GM12865 (cell line): ENCODE results near the gene CLBA1.

Experiments used
- DNase-seq: peaks from one replicate; pipeline ENCODE4 v3.0.0; 2010; ENCODE audit warnings: low read depth
- H3K4me3 ChIP-seq: 2 replicates; pipeline ENCODE4 v1.5.1; 2011; ENCODE audit warnings: mild to moderate bottlenecking, low read depth, low read length, control low read depth
- TF ChIP-seq, protein P1 (sequence below): IDR thresholded peaks from 2 replicates; pipeline ENCODE4 v1.5.1; 2011; ENCODE audit warnings: low read length, control low read depth, low read depth, inconsistent platforms; ENCODE audit not compliant: insufficient read depth; ENCODE audit errors: missing control alignments

The CLBA1 gene

DNA sequence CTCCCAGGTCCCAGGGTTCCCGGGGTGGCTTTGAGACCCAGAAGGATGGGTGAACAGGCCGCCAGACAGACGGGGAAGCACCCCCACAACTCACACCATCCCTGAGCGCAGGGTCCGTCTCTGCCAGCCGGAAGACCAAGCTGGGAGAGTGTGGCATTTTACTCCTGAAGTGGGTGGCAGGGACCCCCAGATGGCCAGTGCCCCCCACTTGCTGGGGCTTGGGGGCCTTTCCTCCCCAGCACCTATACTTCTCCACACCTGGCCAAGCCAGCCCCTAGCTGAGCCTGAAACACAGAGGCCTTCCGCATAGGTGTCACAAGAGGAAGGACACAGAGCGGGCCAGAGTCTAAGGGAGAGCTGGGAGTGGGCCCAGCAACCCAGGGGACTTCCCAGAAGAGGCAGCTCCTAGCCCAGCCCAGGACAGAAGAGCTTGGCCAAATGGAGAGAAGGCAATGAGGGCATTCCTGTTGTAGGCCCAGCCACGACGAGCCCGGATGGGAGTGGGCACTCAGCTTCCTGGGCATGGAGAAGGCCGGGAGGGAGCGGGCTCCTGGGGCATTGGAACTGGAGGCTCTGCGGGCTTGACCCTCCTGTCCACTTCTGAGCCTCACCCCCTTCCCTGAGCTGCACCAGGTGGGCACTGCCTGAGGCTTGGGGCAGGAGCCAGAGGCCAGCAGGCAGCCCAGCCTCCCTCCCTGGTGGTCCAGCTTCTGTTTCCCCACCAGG, 10.8 kb upstream of the CLBA1 start:
- TF ChIP-seq, protein P1, sequence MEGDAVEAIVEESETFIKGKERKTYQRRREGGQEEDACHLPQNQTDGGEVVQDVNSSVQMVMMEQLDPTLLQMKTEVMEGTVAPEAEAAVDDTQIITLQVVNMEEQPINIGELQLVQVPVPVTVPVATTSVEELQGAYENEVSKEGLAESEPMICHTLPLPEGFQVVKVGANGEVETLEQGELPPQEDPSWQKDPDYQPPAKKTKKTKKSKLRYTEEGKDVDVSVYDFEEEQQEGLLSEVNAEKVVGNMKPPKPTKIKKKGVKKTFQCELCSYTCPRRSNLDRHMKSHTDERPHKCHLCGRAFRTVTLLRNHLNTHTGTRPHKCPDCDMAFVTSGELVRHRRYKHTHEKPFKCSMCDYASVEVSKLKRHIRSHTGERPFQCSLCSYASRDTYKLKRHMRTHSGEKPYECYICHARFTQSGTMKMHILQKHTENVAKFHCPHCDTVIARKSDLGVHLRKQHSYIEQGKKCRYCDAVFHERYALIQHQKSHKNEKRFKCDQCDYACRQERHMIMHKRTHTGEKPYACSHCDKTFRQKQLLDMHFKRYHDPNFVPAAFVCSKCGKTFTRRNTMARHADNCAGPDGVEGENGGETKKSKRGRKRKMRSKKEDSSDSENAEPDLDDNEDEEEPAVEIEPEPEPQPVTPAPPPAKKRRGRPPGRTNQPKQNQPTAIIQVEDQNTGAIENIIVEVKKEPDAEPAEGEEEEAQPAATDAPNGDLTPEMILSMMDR: no peak

DNA sequence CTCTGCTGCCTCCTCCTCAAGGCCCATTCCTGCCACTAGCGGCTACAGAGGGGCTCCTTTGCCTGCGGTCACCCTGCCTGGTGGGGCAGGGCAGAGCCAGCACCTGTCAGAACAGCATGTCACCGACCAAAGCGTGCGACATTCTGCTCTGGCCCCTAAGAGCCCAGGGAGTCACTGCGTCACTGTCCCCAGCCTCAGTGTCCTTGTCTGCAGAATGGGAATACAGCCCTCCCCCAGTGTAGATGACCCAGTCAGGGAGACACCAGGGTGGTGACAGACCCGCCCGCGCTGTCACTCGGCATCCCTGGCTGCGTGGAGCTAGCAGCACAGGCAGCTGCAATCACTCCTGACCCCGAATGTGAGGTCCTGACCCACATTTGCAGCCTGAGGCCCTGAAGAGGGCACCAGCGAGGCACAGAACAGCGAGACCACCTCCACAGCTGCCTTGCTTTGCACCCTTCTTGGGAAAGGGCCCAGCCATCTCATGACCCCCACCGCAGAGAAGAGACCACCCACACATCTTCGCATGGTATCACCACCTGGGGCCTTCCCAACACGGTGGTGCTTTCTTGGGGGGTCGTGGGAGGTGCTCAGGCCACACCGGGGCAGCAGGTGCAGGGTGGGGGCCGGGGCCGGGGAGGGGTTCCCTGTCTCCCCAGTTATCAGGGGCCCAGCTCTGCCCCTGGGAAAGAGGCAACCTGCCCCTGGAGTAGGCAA, 9.9 kb upstream of the CLBA1 start:
- no peak overlapping the region for H3K4me3 ChIP-seq
- TF ChIP-seq, protein P1: peak; percentile 30
- peak; percentile 38 for DNase-seq

More for the DNA sequence above, 10.8 kb upstream of the CLBA1 start:
- no peak overlapping the region for H3K4me3 ChIP-seq
- no peak for DNase-seq

DNA sequence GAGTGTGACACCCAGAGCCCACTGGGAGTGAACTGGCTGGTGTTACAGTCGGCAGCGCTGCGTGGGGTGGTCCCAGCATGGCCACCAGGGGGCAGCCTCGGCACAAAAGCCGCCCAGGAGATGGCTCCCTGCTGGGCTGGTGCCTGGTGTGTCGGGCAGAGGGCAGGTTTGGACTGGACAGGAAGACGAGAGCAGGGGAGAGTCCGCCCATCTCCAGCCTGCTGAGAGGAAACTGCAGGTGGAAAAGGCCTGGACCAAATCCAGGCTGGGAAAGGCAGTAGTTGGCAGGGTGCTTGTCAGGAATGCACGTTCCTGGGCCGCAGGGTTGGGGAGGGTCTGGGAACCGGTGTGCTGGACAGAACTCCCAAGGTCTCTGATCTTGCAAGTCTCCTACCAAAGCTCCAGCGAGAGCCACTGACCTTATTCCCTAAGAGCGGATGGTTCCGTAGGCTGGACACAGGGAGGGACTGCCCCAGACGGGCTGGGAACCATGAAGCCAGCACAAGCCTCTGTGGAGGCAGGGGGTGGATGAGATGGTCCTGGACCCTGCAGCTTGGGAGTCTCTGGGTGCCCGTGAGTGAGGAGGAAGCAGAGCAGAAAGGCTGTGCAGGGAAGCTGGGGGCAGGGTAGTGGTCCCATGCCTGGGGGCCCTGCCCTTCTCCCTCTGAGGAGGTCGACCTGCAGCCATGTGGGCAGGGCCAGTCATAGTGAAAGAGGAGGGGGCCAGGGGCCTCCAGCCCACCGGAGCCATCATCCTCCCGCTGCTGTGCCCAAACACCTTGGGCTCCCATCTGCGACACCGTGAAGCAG, 9.2 kb upstream of the CLBA1 start:
- peak; percentile 83 for DNase-seq
- no peak overlapping the region for H3K4me3 ChIP-seq
- TF ChIP-seq, protein P1: peak; percentile 94

DNA sequence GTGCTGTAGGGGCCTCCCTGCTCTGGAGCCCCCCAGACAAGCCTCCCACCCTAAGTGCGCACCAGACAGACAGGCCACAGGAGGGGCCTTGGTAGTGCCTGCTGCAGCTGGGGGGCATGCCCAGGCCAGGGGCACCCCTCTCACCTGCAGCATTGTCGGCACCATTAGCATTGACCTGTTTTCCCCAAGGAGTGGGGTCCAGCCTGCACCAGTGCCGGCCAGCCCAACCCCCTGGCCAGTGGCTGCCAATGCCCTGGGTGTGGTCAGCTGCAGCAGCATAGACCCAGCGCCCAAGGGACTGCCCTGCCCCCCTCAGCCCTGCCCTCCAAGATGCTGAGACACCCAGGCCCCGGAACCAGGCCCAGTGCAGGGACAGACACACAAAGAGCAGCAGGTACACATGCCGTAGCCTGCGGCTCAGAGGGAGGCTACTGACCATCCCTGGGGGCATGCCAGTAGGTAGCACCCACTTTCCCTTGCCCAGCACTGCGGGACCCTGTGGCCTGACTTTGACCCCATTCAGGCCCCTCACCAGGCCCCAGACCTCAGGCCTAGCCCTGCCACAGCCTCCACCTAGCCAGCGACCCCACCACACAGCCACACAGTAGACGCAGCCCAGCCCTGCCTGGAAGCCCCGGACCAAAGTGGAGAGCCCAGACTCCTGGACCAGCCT, 8.4 kb upstream of the CLBA1 start:
- TF ChIP-seq, protein P1: no peak
- H3K4me3 ChIP-seq: no peak overlapping the region
- DNase-seq: no peak

DNA sequence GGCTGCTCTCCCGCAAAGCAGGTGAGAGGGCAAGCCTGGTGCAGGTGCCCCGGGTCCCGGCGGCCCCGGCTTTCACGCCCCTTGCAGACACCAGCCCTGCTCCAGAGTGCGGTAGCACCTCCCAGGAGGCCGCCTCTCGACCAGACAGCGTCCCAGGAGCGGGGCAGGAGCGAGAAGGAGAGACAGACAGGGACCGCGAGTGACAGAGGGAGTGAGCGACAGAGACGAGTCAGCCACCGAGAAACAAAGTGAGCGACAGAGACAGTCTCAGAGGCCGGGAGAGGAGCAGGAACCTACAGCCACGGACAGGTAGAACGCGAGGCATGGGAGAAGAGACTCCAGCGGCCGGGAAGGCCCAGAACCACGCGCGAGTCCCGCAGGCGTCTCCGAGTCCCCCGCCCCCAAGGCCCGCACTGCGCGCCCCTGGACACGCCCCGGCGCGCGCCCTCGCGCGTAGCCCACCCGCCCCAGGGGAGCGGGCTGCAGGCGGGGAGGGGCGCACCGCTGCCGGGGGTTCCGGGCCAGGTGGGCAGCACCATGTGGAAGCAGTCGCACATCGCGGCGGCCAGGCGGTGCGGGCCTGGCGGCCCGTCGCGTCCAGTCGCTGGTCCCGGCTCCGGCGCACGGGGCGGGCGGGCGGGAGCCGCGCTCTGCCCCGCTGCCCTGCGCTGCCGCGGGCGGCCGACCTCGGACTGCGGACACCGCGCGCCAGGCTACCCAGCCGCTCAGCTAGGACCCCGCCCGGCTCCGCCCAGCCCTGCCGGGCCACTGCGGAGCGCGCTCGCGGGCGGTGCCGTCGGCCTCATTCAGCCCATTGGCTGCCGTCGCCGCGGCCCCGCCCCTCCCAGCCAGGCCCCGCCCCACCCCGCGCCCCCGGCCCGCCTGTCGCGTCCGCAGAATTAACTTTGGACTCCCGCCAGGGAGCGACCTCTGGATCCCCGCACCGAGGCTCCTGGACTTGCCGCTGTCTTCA, 7.6 kb upstream of the CLBA1 start, which contains the start of gene AHNAK2:
AHNAK2 (minus strand) TSS at position 694 of the 973 bp plus-strand sequence; CDS start at position 557, 137 bp downstream.
- DNase-seq: no peak
- TF ChIP-seq, protein P1: no peak
- no peak within 1 kb of the TSS for H3K4me3 ChIP-seq
